Thyroid gland (tissue), 4 donors: ENCODE measurements around the gene KRTAP4-3.
"Not testable (repeated sequence)": the region's sequence is repeated elsewhere in the genome, so short reads cannot be mapped to it uniquely, and the experiment has no call there.

Source experiments
- CTCF ChIP-seq, 6 experiments: fragments of 200-600 bp in 3 of 6; fragments of 450-650 bp in 3 of 6; sonication (generic) in 3 of 6; IDR thresholded peaks; one replicate each; pipeline ENCODE4 v1.5.1; 2016 to 2019; ENCODE audit warnings: antibody characterized with exemption in 6 of 6, mild to moderate bottlenecking in 2 of 6, inconsistent platforms in 1 of 6, moderate library complexity in 1 of 6
- POLR2A ChIP-seq, 2 donors: fragments of 450-650 bp; IDR thresholded peaks; one replicate each; pipeline ENCODE4 v1.6.1; 2017; ENCODE audit warnings: antibody characterized with exemption in 2 of 2, mild to moderate bottlenecking in 2 of 2, moderate library complexity in 1 of 2

DNA sequence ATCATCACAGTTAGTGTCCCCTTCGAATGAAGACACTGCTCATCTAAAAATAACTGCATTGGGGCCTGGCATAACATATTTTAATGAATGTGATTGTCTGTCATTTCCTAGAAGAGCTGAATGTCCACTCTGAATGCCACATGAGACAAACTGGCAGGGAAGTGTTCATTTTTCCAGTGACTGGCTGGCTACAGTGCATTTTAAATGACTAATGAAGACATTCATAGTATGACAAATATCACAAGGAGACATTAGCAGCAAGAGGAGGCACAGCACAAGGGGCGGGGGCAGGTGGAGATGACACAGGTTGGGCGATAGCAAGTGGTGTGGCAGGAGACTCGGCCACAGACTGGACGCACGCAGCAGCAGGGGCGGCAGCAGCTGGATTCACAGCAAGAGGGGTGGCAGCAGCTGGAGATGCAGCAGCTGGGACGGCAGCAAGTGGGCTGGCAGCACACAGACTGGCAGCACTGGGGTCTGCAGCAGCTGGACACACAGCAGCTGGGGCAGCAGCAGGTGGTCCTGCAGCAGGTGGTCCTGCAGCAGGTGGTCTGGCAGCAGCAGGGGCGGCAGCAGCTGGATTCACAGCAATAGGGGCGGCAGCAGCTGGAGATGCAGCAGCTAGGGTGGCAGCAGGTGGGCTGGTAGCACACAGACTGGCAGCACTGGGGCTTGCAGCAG, 18.9 kb downstream of the KRTAP4-3 start:
- TF ChIP-seq CTCF, POLR2A (IDR thresholded peaks at IDR 0.05): not testable (repeated sequence)
